Neural progenitor cell (in vitro differentiated cells): ENCODE data around the gene PCSK2.

Experiments used
- CTCF ChIP-seq: fragments of 200-600 bp; sonication (generic); IDR thresholded peaks from 2 replicates; pipeline ENCODE4 v1.5.1; 2017; ENCODE audit warnings: antibody characterized with exemption, mild to moderate bottlenecking
- EZH2 ChIP-seq: fragments of 200-600 bp; sonication (generic); IDR thresholded peaks from 2 replicates; pipeline ENCODE4 v1.6.1; 2017; ENCODE audit warnings: antibody characterized with exemption, mild to moderate bottlenecking, moderate library complexity
- EZH2phosphoT487 ChIP-seq: fragments of 200-600 bp; sonication (generic); IDR thresholded peaks from 2 replicates; pipeline ENCODE4 v1.6.1; 2017; ENCODE audit warnings: antibody characterized with exemption

GRCh38 chr20:17504898-17505635 lies 278.2 kb downstream of the PCSK2 start:
- TF ChIP-seq CTCF (peak; percentile 77), EZH2 (no peak), EZH2phosphoT487 (no peak)
